ENCODE results near the gene C1QTNF8.

C1QTNF8 gene, protein sequence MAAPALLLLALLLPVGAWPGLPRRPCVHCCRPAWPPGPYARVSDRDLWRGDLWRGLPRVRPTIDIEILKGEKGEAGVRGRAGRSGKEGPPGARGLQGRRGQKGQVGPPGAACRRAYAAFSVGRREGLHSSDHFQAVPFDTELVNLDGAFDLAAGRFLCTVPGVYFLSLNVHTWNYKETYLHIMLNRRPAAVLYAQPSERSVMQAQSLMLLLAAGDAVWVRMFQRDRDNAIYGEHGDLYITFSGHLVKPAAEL

DNA sequence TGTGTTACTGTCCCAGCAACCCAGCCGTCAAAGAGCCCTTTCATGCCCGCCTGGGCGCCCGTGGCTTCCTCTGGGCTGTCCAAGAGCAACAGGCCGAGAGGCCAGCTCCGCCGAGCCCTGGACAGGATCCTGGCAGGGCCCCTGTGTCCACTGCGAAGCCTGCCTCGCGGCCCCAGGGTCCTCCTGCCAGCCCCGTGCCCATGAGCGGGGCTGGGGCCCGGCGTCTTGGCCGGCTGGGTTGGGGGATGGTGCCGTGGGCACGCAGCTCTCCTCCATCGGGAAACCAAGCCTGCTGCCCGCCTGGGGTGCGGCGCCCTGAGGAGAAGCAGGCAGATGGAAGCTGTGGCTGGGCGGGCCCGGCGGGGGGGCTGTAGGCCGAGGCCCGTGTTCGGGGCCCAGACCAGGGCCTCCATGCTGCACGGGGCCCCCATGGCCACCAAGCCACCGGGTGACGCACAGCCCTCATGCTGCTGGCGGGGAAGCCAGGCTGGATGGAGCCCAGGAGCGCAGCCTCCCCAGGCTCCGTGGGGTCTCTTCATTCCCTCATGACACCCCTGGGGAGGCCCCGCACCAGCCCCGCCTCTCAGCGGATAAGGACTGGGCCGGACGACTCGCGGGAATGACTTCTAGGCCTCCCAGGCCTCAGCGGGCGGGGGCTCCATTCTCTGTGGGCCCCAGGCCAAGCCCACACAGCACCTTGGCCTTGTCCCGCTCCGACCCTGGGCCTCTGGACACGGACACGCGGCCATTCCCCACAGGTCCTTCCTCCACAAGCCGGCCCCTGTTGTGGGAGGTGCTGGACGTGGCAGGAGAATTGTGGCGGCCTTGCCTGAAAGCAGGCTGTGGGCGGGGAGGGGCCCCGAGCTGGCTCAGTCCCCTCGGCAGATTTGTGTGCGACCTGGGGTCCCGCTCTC, at the start of gene C1QTNF8:
Gene C1QTNF8, minus strand, starts transcription at position 76 of the 914 bp plus-strand sequence. CDS start 1,322 bp downstream, outside the sequence.
- no peak for DNase-seq

DNA sequence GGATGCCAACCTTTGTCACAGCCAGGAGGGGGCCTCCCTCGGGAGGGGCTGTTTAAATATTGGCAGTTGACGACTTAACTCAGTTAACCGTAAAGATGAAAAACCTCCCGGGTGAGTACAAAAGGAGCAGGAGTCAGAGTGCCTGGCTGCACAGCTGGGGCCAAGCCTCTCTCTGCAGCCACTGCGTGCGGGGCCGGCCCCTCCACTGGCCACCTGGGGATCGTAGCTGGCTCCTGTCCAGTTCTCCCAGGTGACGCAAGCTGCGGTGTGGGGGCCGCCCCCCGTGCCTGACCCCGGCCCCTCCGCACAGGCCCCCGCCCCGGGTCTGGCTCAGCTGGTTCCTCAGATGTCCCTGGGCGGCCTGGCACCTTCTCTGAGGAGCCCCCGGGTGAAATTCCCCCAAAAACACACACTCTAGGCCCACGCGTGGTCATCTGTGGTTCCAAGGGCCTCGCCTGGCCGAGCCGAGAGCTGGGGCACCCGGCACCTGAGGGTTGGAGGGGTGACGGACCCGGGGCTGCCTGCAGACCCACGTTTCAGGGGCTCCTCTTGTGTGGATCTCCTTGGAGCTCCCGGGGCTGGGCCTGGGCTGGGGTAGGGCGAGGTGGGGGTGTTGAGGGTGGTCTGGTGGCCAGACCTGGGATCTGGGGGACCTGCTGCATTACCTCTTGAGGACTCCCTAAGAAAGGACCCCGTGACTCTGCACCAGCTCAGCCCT, 49.5 kb upstream of the C1QTNF8 start:
- DNase-seq = no peak

DNA sequence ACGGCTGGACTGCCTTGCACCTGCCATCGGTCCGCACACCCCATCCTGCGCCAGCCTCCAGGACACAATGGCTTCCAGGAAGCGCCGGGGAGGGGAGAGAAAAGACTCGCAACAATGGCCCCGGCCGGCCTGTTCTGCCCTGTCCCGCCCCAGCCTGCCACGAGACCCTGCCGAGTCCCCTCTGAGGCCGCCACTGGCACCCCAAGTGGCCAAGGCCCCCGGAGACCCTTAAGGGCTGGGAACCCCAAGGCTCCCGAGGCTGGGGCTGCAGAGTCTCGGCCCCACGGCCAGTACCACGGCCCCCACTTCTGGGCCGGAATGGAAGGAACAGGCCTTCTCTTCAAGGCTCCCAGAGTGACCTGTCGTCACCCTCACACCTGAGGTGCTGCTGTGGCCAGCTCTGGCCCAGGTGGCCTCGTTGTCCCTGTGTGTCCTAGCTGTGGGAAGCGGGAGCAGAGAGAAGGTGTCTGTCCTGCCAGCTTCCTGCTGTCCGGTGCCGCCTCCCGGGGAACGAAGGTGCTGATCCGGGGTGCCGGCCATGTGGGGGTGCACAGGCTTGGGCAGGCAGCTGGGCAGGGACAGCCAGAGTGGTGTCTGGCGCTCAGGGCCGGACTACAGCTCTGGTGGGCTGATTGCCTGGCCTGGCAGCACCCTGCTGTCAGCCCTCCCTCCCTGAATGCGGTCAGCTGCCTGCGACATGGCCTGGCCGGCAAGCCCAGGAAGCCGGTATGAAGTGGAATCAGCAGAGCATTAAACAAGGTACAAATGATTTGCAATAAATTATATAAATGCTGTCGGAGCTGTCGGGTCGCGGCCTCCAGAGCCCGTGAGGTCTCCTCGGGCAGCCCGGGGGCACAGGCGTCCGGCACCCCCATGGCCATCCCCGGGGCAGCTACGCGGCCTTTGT, 48.7 kb upstream of the C1QTNF8 start:
- no peak for DNase-seq

DNA sequence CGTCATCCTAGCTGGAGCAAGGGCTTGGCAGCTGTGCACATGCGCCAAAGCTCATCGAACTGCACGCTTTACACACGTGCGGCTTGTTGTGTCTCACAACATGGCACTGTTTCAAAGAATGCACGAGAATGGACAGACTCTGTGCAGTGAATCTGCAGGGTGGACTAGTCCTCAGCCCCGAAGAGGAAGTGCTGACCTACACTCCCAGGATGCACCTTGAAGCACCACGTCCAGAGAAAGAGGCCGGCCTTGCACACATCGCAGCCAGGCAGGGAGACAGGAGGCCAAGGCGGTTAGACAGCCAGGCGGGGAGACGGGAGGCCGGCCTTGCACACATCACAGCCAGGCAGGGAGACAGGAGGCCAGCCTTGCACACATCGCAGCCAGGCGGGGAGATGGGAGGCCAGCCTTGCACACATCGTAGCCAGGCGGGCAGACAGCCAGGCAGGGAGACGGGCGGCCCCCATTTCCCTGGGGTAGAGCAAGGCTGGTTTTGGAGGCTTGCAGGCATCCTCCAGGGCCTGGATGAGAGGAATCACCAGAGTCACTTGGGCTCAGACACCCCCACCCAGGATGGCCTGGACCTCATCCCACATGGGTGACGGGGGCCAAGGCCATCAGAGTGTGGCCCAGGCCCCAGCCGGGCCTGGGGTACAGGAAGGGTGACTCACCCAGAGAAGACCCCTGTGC, 47.9 kb upstream of the C1QTNF8 start:
- no peak for DNase-seq

DNA sequence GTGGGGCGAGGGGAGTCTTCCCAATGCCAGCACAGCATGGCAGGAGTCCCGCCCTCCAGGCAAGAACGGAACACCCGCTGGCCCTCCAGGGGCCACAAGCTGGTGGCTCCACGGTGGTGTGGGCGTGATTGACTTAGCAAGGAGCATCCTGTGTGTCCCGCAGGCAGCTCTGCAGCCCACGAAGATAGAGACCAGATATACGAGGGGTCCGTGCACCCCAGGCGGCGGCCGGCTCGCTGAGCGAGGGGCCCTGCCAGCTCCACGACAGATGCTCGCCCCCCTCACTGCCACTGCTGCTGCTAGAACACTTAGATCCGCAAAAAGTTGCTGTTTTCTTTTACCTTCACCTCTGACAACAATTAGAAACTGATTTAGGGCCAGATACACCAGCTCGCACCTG, 46.9 kb upstream of the C1QTNF8 start:
- DNase-seq = no peak

DNA sequence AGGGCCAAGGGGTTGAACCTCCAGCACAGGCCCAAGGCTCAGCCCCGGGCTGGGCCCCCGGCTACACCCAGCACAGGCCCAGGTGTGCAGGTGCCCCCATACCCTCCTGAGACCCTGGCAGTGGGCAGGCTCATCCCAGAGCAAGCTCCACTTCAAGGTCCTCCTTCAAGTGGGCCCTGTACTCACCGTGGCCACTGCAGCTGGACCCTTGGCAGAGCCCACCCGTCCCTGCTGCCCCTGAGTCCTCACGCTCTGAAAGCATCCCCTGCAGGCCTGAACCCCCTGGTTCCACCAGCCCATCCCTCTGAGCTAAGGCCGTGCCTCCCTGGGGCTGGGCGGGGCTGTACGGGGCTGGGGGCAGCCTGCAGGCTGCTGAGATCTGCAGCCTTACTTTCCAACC, 45.7 kb upstream of the C1QTNF8 start:
- DNase-seq = no peak

DNA sequence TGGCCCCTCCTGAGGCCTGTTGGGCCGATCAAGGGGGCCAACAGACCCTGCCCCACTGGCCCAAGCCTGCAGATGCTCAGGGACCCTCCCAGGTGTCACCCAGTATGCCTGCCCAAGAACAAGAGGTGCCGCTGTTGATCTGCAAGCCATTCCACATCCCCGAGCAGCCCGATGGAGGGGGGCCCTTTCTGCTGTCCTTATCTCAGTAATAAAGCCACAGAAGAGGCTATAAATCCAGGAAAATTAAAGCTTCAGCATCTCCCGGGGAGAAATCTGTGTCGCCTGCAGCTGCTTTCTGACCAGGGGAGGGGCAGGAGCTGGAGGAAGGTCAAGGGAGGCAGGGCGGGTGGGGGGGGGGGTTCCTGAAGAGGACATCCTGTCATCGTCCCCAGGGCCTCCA, 45.1 kb upstream of the C1QTNF8 start:
- no peak for DNase-seq

DNA sequence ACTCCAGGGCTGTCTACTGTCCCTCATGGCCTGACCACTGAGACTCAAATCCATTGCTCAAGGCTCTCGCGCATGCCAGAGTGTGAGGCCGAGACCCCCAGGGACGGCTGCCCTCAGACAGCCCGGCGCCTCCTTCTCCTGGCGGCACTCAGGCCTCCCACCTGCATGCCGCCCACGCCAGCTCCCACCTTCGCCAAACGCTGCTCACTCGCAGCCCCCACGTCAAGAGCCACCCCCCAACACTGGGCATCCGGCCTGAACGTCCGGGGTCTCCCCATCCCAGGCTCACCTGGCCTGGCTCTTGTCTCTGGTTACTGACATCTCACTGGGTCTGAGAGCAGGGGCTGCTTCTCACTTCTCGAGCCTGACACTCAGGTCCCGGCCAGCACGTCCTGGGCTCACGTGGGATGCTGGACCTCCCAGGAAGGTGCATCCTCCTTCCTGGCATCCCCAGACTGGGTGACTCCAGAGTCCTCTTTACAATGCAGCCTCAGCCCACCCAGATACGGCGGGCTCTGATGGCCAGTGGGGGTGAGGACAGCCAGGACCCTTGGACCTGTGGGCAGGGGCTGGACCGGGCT, 44.6 kb upstream of the C1QTNF8 start:
- DNase-seq = no peak

DNA sequence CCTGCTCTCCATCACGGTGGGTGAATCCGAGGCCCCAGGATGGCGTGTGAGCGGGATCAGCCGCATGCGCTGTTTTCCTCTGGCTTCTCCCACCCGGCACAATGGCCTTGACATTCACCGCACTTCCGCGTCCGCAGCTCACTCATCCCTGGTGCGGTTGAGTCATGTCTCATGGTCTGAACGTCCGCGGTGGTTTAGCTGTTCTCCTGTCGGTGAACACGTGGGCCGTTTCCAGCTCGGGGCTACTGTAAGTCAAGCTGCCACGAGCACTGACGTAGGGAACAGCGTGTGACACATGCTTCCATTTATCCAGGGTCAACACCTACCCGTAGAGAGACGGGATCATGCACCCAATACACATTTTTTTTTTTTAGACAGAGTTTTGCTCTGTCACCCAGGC, 41.6 kb upstream of the C1QTNF8 start:
- DNase-seq = no peak

DNA sequence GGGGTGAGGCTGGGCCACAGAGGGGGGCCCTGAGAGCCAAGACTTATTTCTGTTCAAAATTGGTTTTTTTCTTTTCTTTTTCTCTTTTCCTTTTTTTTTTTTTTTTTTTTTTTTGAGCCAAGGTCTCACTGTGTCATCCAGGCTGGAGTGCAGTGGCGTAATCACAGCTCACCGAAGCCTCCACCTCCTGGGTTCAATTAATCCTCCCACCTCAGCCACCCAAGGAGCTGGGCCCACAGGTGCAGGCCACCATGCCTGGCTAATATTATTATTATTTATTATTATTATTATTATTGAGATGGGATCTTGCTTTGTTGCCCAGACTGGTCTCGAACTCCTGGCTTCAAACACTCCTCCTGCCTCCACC, 39.4 kb upstream of the C1QTNF8 start:
- no peak for DNase-seq

DNA sequence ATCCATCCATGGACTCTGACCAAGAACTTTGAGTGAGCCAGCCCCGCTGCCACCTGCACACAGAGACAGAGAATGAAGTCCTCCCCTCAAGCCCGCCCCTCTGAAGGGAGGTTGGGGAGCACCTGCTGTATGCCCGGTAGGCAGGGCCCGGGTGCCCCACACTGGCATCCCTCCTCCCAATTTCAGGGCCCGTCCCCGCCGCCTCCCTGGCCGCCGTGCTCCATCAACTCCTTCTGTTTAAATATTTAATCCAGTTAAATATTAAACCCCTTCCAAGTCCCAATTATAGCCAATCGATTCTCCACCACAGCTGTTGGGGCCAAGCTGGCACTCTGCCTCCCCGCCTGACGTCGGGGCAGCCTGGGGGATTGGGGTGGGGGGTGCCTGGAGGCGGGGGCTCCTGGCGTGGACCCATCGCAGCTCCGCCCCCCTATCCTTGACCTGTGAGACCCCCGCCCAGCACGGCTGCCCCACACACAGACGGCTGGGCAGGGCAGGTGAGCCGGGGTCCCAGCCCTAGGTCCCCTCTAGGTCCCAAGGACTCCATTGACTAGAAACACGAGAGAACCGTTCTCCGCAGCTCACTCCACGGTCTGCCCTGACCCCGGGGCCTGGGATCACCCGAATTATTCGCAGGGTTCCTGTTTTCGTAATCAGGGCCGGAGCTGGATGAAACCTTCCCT, 38.9 kb upstream of the C1QTNF8 start:
- no peak for DNase-seq

DNA sequence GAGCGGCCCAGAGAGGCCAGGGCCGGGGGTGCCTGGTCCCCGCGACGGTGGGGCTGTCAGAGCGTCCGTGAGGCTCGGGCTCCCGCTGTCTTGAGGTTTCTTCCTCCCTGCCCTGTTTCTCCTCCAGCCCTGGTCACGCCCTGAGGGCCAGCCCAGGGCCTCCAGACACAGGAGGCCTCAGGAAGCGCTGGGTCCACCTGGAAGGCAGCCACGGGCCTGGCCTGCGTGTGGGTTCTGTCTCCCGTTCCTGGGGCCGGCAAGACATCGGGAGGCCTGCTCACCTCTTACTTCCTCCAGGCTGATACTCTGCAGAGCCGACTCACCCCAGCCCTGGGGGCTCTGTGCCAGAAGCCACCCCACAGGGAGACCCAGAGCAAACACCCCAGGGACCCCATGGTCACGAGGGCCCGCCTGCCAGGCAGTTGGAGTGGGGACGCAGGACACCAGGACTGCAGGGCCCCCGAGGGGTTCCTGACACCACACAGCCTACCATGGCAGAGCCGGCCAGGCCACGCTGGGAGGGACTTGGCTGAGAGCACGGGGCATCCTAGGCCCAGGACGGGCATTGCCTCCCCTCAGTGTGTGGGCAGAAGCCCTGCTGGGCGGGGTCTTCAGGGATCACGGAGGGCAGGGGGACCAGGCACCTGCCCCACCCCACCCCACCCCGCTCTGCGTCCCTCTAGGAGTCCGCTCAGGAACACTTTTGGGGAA, 37.9 kb upstream of the C1QTNF8 start:
- DNase-seq = no peak

DNA sequence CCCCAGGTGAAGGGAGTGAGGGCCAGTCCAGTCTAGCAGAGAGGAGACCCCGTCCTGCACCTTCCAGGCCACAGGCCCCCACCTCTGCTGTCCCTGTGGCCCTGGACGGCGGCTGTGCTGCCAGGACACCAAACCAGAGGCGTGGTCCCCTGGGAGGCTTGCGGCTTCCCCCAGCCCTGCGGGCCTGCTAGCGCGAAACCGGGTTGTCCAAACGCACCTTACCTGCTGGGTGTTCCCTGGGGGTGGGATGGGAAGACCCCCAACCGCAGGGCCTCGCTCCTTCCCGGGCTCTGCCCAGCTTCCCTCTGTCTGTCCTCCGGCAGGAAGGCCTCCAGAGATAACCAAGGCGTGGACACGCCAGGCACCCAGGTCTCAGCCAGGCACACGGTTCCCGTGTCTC, 37.2 kb upstream of the C1QTNF8 start:
- no peak for DNase-seq

DNA sequence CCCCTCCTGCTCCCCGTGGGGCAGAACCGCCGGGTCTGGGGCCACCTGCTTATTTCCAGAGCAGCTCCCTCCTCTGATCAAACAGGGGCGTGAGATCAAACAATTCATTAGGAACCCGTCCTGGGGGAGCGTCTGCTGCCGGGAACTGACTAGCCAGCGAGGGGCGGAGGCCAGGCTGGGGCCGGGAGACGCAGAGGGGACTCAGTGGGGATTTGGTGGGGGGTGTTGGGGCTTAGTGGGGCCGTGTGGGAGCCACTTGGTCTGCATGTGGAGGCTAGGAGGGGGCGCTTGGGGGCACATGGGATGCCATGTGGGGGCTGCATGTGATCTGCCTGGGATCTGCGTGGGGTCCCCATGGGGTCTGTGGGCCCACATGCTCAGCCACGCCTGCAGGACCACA, 36.4 kb upstream of the C1QTNF8 start:
- DNase-seq = no peak

DNA sequence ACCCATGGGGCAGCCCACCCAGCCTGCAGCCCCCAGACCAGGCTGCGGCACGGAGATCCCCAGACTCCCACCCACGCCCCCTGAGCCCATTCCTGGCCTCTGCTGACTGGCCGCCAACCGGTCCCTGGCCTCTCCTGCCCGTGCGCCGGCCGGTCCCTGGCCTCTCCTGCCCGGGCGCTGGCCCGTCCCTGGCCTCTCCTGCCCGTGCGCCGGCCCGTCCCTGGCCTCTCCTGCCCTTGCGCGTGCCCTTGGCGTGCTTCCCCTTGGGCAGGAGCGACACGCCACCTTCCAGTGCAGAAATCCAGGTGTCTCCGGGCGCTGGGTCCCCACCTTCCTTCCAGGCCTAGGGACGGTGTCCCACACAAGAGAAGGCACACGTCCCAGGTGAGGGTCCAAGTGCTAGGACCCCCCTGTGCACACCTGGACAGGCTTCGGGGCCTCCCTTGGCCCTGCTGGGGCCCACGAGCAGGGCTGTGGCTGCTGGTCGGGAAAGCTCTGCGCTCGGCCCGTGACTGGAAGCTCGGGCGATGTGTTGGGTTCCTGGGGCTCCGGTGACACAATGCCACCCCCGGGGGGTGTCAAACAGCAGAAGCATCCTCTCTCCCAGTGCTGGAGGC, 35.4 kb upstream of the C1QTNF8 start:
- DNase-seq = no peak

DNA sequence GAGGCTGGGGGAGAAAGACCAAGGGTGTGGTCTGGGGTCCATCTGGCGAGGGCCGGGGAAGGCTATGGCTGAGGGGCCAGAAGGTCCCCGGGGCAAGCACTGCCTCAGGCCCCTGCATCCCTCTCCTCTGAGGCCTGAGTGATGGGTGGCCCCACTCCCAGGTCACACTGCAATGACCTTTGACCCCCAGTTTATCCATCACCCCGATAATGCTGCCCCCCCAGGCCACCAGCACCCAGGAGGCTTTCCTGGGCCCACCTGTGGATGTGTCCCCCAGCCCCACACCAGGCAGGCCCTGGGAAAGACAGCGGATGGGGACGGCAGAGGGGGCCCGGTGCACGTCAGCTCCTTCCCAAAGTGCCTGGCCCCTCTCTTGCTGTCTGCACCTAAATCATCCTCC, 34.3 kb upstream of the C1QTNF8 start:
- DNase-seq = no peak

DNA sequence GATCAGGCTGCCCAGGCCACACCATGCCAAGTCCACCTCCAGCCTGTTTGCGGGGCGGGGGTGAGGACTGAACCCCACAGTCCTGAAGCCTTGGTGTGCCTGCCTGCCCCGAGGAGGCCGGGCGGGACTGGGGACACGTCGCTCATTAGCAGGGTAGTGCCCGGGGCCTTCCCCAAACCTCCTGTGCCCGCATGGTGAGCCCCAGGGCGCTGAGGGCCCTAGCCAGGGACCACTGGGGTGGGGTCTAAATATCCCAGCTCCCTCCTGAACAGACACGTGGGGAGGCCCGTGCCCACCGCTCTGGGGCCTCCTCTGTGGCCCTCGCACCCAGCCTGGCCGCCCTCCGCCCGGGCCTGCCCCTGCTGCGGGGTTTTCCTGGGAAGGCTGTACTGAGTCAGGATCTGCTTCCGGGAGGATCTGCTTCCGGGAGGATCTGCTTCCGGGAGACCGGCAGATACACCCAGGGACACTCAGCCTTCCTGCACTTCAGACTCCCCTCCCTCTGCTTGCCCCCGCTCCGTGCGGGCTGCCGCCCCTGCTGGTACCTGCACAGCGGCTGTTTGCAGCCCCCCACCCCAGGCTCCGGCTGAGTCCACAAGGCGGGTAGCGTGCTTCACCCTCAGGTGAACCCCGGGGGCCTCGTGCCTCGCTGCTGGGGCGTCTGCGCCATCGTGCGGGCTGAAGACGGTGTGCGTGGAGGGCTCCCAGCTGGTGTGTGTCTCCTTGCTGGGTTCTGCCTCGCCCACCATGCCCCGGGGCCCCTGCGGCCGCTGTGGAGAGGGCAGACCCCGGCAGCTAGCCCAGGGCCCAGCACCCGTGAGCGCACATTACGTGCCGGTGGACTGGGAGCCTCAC, 33.3 kb upstream of the C1QTNF8 start:
- DNase-seq = no peak

DNA sequence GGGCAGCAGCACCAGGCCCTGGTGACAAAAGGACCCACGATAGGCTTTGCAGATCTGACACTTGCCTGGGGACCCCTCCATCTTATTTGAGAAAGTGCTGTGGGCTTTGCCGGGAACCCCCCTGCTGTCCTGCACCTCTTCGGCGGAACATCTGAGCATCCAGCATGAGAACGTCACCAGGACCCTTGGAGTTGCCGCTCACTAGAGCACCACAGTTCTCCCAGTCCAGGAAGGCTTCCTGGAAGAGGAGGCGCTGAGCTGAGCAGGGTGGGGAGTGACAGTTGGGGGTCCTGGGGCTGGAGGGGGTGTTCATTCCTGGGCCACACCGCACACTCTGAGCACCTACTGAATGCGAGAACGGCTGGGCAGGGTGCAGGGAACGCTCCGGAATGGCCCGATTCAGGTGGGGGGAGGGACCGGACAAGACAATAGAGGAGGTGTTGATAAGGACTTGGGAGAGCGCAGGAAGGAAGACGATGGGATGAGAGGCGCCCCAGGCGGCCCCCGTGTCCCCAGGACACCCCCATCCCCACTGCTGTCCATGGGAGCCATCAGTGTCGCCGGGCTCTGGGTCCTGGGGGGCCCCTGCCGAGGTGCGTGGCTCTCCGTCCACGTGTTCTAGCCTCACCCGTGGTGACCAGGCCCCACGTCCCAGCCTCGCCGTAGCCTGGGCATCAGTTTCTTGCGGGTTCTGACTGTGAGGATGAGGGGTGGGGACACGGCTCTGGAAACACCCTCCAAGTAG, 32.1 kb upstream of the C1QTNF8 start:
- DNase-seq = no peak
